ENCODE data around the gene UBE2L3. TPM values are rescaled to one million over a fixed set of nuclear protein-coding genes. Genes with fewer than 3 reads are reported as not detected.
"Not testable (repeated sequence)": the region's sequence is repeated elsewhere in the genome, so short reads cannot be mapped to it uniquely, and the experiment has no call there.

UBE2L3 gene
- polyA plus RNA-seq, 4 donors = 54.0 to 82.1 (median 64.7) TPM

- H3K4me3 ChIP-seq (ENCODE audit: low read depth in 1 of 3, low read length in 3 of 3) = no peak overlapping the region
- no peaks in the 10 kb centered on the region for H3K9me3 ChIP-seq (ENCODE audit: control insufficient read depth in 2 of 2, insufficient read depth in 1 of 2, low read depth in 1 of 2, low read length in 1 of 2)
- H3K27me3 ChIP-seq (ENCODE audit: control insufficient read depth in 3 of 3, insufficient read depth in 3 of 3, low read length in 3 of 3) = no peaks in the 10 kb centered on the region
- H3K27ac ChIP-seq (ENCODE audit: low read depth in 1 of 3, low read length in 2 of 3) = no peak overlapping the region
- H3K36me3 ChIP-seq (ENCODE audit: control insufficient read depth in 3 of 3, insufficient read depth in 2 of 3, low read depth in 1 of 3, low read length in 3 of 3) = peaks cover 12 to 66% (median 15%) of the 10 kb centered on the region in 3 donors
- H3K4me1 ChIP-seq (ENCODE audit: control insufficient read depth in 3 of 3, insufficient read depth in 2 of 3, low read depth in 1 of 3, low read length in 2 of 3) = no peaks in the 10 kb centered on the region
- no peak for FAIRE-seq
- 59 to 85% (median 69%) methylated on average over 4 of the region's 4 CpGs for WGBS, 3 donors
- DNase-seq = no peak
Measured at GRCh38 chr22:21615731-21616130, 48.2 kb downstream of the UBE2L3 start.

GRCh38 chr22:21617337-21617736 lies 49.8 kb downstream of the UBE2L3 start:
- not testable (repeated sequence) for H3K27me3 ChIP-seq (ENCODE audit: control insufficient read depth in 3 of 3, insufficient read depth in 3 of 3, low read length in 3 of 3); H3K9me3 ChIP-seq (ENCODE audit: control insufficient read depth in 2 of 2, insufficient read depth in 1 of 2, low read depth in 1 of 2, low read length in 1 of 2); DNase-seq; FAIRE-seq; H3K4me1 ChIP-seq (ENCODE audit: control insufficient read depth in 3 of 3, insufficient read depth in 2 of 3, low read depth in 1 of 3, low read length in 2 of 3); H3K4me3 ChIP-seq (ENCODE audit: low read depth in 1 of 3, low read length in 3 of 3); H3K27ac ChIP-seq (ENCODE audit: low read depth in 1 of 3, low read length in 2 of 3)
- H3K36me3 ChIP-seq (ENCODE audit: control insufficient read depth in 3 of 3, insufficient read depth in 2 of 3, low read depth in 1 of 3, low read length in 3 of 3) = peaks cover 5 to 66% (median 11%) of the 10 kb centered on the region in 3 donors
- 94 to 99% (median 97%) methylated on average over 6 of the region's 6 CpGs for WGBS, 3 donors

- Histone ChIP-seq H3K9me3 (ENCODE audit: control insufficient read depth in 2 of 2, insufficient read depth in 1 of 2, low read depth in 1 of 2, low read length in 1 of 2) (no peaks in the 10 kb centered on the region), H3K27me3 (ENCODE audit: control insufficient read depth in 3 of 3, insufficient read depth in 3 of 3, low read length in 3 of 3) (no peaks in the 10 kb centered on the region), H3K36me3 (ENCODE audit: control insufficient read depth in 3 of 3, insufficient read depth in 2 of 3, low read depth in 1 of 3, low read length in 3 of 3) (peaks cover 0 to 77% (median 7%) of the 10 kb centered on the region in 3 donors), H3K4me1 (ENCODE audit: control insufficient read depth in 3 of 3, insufficient read depth in 2 of 3, low read depth in 1 of 3, low read length in 2 of 3) (peaks cover 0 to 3% (median 0%) of the 10 kb centered on the region in 3 donors), H3K4me3 (ENCODE audit: low read depth in 1 of 3, low read length in 3 of 3) (no peak overlapping the region), H3K27ac (ENCODE audit: low read depth in 1 of 3, low read length in 2 of 3) (no peak overlapping the region)
- FAIRE-seq (no peak), DNase-seq (no peak)
- WGBS, 3 donors = 90 to 98% (median 92%) methylated on average over 3 of the region's 3 CpGs
Measured at GRCh38 chr22:21621025-21621424, 53.5 kb downstream of the UBE2L3 start.

DNA sequence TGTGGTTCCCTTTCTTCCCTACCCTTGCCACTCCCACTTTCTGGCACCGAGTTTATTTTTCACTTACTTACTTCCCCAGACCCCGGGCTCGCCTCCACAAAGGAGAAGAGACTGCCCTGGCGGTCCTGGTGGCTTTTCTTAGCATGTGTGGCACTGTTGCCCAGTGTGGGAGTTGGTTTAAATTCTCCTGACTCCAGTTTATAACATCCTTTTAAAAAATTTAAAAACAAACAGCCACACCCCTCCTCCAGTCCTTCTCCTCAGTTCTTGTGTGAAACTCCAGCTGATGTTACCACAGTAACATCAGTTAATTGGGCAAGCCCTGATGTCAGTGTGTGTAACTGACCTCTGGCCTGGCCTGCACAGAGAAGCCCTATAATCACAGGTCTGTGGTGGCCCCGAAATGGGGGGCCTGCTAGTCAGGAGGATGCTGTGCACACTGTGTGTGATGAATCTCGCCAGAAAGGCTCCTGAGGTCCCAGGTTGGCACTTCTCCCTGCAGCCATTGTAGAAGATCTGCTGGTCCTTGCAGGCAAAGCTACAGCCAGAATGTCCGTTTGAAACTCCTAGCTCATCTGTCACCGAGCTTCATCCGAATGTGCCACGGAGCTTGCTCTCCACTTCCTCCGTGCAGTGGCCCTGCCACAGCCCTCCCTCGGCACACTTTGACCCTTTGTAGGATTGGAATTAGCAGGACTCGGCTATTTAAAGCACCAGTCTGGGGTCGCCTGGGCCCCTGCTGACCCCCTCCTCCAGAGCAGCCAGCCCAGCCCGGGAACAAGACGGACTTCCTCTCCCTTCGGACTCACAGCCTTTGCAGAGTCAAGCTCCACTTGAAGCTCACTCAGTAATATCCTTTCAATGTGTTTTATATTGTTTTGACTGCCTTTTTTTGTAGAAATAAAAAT lies 54.8 kb downstream of the UBE2L3 start:
- Histone ChIP-seq H3K27ac (ENCODE audit: low read depth in 1 of 3, low read length in 2 of 3) (no peak overlapping the region), H3K9me3 (ENCODE audit: control insufficient read depth in 2 of 2, insufficient read depth in 1 of 2, low read depth in 1 of 2, low read length in 1 of 2) (no peaks in the 10 kb centered on the region), H3K36me3 (ENCODE audit: control insufficient read depth in 3 of 3, insufficient read depth in 2 of 3, low read depth in 1 of 3, low read length in 3 of 3) (peaks cover 0 to 86% (median 7%) of the 10 kb centered on the region in 3 donors), H3K4me1 (ENCODE audit: control insufficient read depth in 3 of 3, insufficient read depth in 2 of 3, low read depth in 1 of 3, low read length in 2 of 3) (peaks cover 0 to 3% (median 0%) of the 10 kb centered on the region in 3 donors), H3K27me3 (ENCODE audit: control insufficient read depth in 3 of 3, insufficient read depth in 3 of 3, low read length in 3 of 3) (no peaks in the 10 kb centered on the region), H3K4me3 (ENCODE audit: low read depth in 1 of 3, low read length in 3 of 3) (no peak overlapping the region)
- DNase-seq (no peak), FAIRE-seq (no peak)
- WGBS, 3 donors = 69 to 81% (median 81%) methylated on average over 17 of the region's 17 CpGs

GRCh38 chr22:21622919-21623647 lies 55.6 kb downstream of the UBE2L3 start:
- Histone ChIP-seq H3K4me1 (ENCODE audit: control insufficient read depth in 3 of 3, insufficient read depth in 2 of 3, low read depth in 1 of 3, low read length in 2 of 3) (peaks cover 0 to 3% (median 3%) of the 10 kb centered on the region in 3 donors), H3K27ac (ENCODE audit: low read depth in 1 of 3, low read length in 2 of 3) (no peak overlapping the region), H3K4me3 (ENCODE audit: low read depth in 1 of 3, low read length in 3 of 3) (no peak overlapping the region), H3K36me3 (ENCODE audit: control insufficient read depth in 3 of 3, insufficient read depth in 2 of 3, low read depth in 1 of 3, low read length in 3 of 3) (peaks cover 0 to 90% (median 10%) of the 10 kb centered on the region in 3 donors), H3K27me3 (ENCODE audit: control insufficient read depth in 3 of 3, insufficient read depth in 3 of 3, low read length in 3 of 3) (no peaks in the 10 kb centered on the region), H3K9me3 (ENCODE audit: control insufficient read depth in 2 of 2, insufficient read depth in 1 of 2, low read depth in 1 of 2, low read length in 1 of 2) (no peaks in the 10 kb centered on the region)
- DNase-seq (no peak), FAIRE-seq (no peak)
- 87 to 92% (median 90%) methylated on average over 23 of the region's 23 CpGs for WGBS, 3 donors

GRCh38 chr22:21623648-21623970 lies 56.1 kb downstream of the UBE2L3 start:
- H3K36me3 ChIP-seq (ENCODE audit: control insufficient read depth in 3 of 3, insufficient read depth in 2 of 3, low read depth in 1 of 3, low read length in 3 of 3) = peaks cover 0 to 90% (median 10%) of the 10 kb centered on the region in 3 donors
- DNase-seq (no peak), FAIRE-seq (no peak)
- H3K9me3 ChIP-seq (ENCODE audit: control insufficient read depth in 2 of 2, insufficient read depth in 1 of 2, low read depth in 1 of 2, low read length in 1 of 2) = no peaks in the 10 kb centered on the region
- H3K4me3 ChIP-seq (ENCODE audit: low read depth in 1 of 3, low read length in 3 of 3) = no peak overlapping the region
- no peak overlapping the region for H3K27ac ChIP-seq (ENCODE audit: low read depth in 1 of 3, low read length in 2 of 3)
- no peaks in the 10 kb centered on the region for H3K27me3 ChIP-seq (ENCODE audit: control insufficient read depth in 3 of 3, insufficient read depth in 3 of 3, low read length in 3 of 3)
- WGBS, 3 donors = 84 to 92% (median 86%) methylated on average over 7 of the region's 7 CpGs
- peaks cover 0 to 8% (median 3%) of the 10 kb centered on the region in 3 donors for H3K4me1 ChIP-seq (ENCODE audit: control insufficient read depth in 3 of 3, insufficient read depth in 2 of 3, low read depth in 1 of 3, low read length in 2 of 3)

DNA sequence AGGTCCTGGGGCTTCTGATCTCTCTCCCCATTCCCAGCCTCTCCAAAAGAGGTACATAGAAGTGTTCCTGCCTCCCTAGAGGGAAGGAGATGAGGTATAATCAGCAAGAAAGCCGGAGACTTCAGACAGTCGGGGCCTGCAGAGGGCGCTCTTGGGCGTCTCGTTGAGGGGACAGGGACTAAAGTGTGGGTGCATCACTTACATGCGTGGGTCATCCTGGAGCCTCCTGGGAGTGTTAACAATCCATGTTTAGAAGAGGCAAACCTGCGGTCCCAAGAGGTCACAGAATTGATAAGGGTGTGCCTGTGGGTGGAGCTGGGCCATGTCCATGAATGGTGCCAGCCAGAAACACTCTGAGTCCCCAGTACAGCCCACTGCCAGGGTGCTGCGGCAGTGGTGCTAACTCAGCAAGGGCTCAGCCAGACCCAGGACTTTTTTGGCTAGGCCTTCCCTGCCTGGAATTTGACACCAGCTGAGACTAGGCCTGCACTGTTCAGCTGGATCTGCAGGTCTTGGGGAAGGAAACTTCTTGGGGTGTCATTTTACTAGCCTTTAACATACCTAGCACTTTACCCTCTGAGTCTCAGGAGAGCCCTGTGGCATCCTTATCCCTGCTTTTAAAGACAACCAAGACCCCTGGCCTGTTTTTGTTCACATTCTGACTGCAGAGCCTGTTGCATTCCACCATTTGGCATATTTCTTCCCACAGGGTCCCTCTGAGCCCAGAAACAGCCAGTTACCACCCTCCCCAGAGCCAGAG lies 56.8 kb downstream of the UBE2L3 start:
- 58 to 65% (median 65%) methylated on average over 8 of the region's 8 CpGs for WGBS, 3 donors
- DNase-seq (peak in 1 of 2 donors; percentile 32), FAIRE-seq (no peak)
- Histone ChIP-seq H3K4me3 (ENCODE audit: low read depth in 1 of 3, low read length in 3 of 3) (no peak overlapping the region), H3K9me3 (ENCODE audit: control insufficient read depth in 2 of 2, insufficient read depth in 1 of 2, low read depth in 1 of 2, low read length in 1 of 2) (no peaks in the 10 kb centered on the region), H3K27ac (ENCODE audit: low read depth in 1 of 3, low read length in 2 of 3) (no peak overlapping the region), H3K4me1 (ENCODE audit: control insufficient read depth in 3 of 3, insufficient read depth in 2 of 3, low read depth in 1 of 3, low read length in 2 of 3) (peaks cover 3 to 12% (median 3%) of the 10 kb centered on the region in 3 donors), H3K27me3 (ENCODE audit: control insufficient read depth in 3 of 3, insufficient read depth in 3 of 3, low read length in 3 of 3) (no peaks in the 10 kb centered on the region), H3K36me3 (ENCODE audit: control insufficient read depth in 3 of 3, insufficient read depth in 2 of 3, low read depth in 1 of 3, low read length in 3 of 3) (peaks cover 0 to 85% (median 10%) of the 10 kb centered on the region in 3 donors)

Data from small intestine (tissue), 7 donors.